Activated CD4-positive, alpha-beta T cell treated with anti-CD3 and anti-CD28 coated beads for 4 hours (primary cell): ENCODE results near the gene THOC5.

ENCODE experiments used
- DNase-seq, 2 donors: peaks; one replicate each; pipeline ENCODE4 v3.0.0-alpha.2; 2020

The THOC5 gene

DNA sequence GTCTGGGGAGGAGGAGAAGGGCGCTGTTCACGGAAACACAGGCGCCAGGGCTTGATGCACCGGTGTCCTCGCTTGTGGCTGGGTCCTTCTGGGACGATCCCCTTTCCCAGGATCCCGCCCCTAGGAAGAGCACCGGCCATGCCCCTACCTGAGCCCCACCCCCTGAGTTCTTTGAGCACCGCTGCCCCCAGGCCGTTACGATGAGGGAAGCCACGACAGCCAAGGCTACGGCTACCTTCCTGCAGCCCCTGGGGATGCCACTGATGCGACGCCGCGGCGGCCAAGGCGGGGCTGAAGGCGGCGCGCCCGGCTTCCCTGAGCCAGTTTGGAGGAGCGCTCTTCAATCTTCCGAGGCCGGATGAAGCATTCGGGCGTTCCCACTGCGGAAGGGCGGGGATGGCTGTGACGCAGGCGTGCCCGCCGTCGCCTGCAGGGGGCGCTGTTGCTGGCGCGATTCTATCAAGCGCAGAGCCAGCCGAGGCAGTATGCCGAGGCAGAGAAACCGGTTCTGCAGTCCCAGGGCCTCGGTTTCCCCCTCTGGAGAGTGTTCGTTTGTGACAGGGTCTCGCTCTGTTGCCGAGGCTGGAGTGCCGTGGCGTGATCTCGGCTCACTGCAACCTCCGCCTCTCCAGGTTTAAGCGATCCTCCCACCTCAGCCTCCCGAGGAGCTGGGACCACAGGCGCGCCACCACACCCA, 83.2 kb downstream of the THOC5 start:
- DNase-seq: peak; percentile 56 to 63

DNA sequence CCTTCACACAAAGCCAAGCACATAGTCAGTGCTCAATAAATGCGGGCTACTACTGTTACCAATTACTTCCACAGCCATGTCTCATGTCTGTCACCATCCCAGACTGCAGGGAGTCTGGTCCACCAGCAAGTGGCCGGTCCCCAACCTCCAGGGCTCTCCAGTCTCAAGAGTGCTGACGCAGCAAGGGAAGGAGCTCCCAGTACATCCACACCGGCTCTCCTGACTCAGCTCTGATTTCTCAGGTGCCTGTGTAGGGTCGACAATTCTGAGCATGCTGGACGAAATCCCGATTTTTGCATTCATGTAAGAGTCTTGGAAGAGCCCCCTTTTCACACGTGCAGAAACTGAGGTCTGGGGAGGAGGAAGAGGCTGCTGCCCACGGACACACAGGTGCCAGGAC, 83.8 kb downstream of the THOC5 start:
- DNase-seq: no peak

DNA sequence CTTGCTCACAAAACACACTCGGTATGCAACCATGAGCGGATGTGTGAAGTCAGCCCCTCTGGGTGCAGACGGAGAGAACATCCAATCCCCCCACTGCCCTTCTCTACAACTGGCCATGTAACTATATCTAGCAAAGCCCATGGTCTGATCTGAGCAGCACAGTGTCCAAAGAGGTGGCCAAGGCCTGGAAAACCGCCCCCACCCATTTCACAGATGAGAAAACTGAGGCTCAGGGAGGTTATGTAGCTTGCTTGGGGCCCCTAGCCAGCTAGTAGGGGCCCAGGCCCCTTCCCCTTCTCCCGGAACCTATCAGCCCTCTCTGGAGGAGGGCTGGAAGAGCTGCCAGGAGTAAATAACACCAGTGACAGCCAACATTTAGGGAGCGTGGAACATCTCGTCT, 89.0 kb downstream of the THOC5 start:
- no peak for DNase-seq

DNA sequence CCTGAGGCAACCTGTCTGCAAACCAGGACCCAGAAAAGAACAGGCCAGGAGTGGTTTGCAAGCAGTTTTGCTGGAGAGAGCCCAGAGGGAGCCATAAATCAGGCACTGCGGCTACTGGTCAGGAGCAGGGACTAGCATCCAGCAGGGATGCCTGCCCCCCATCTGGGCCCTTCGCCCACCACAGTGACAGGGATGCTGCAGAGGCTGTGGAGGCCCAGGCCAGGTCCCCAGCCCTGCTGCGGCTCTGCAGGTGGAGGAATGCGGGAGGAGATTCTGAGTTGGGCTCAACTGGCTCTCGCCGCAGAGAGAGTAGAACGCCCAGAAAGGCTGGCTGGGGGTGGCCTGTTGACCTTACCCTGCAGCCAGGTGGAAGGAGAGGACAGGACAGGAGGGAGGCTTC, 89.9 kb downstream of the THOC5 start:
- no peak for DNase-seq

DNA sequence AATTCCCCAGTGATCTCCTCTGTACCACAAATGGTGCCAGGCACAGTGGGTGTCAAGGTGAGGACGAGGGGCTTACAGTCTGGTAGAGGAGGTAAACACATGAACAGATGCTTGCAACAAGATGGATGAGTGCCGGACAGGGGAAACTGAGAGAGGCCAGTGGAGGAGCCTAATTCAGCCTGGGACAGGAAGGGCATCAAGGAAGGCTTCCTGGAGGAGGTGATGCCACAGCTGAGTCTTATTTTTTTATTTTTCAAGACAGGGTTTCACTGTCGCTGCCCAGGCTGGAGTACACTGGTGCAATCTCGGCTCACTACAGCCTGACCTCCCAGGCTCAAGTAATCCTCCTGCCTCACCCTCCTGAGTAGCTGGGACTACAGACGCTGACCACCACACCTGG, 92.3 kb downstream of the THOC5 start:
- DNase-seq: no peak

DNA sequence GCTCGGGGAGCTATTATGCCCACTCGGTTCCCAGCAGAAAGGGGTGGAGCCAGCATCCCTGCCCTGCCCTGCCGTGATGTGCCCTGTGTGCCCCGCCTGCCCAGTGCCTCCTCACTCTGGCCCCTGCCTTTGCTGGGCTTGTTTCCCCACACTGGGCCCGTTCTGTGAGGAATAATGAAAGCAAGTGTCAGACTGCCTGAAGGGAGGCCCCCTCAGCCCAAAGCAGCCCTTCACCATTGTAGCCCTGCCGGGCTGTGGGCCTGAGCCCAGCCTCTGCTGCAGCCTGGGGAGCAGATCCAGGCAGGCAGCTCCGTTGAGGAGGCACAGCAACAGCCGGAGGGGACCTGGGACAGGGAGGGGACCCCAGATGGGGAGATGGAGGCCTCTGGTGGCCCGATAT, 93.8 kb downstream of the THOC5 start:
- DNase-seq: no peak

DNA sequence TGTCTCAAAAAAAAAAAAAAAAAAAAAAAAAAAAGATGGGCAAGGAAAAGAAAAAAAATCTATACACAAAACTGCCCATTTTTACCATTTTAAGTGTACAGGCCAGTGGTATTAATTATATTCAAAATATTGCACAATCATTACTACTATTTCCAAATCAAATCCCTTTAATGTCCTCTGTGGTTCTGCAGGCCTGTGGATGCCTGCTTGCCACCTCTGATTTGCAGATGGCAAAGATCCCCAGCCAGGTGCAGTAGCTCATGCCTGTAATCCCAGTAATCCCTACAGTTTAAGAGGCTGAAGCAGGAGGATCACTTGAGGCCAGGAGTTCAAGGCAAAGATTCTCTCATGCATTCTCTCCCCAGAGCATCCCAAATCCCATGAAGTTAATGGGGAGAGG, 95.0 kb downstream of the THOC5 start:
- DNase-seq: no peak

DNA sequence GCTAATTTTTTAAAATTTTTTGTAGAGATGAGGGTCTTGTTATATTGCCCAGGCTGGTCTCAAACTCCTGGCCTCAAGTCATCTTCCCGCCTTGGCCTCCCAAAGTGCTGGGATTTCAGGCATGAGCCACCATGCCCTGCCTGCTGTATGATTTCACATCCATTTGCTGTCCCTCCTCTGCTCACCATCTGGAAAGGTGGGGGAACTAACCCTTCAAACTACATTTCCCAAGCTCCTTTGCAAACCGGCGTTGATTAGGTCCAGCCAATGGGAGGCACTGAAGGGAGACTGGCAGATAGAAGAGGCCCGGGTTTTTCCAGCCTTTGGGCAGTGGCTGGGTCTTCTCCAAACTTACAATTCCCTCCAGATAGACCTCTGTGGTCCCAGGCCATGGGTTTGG, 95.8 kb downstream of the THOC5 start:
- DNase-seq: no peak

DNA sequence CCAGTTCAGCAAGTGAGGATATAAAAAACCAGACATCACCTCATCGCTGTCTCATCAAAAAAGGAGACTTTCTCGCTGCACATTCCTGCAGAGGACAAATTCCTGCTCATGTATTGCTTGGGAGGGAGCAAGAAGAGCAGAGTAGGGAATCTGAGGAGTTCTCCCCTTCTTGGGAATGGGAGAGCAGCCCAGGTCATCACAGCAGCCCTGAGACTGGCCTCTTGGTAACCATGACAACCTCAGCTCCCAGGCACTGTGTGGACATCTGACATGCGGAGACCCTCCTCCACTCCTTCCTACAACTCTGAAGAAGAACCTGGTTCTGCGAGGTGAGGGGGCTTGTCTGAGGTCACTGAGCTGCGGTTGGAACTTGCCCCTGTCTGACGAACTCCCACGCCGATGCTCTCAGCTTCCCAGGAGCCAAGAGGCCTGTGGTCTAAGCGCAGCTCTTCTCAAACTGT, 97.3 kb downstream of the THOC5 start:
- no peak for DNase-seq
